K562 (cell line): Measurements from ENCODE around the gene NOC4L. TPM values are rescaled to one million over a fixed set of nuclear protein-coding genes. Genes with fewer than 3 reads are reported as not detected.

Experiments used
- ATAC-seq: fragments of 200-7000 bp; cut with Tn5 transposase; 3 replicates; pipeline ENCODE4 v1.9.1; 2020; ENCODE audit warnings: moderate library complexity
- BruUV-seq: library from RNA; stranded (reverse); fragments of 400-500 nt; replicated peaks from 2 replicates; lab custom pipeline; 2021; lab: Mats Ljungman, UMichigan
- CTCF ChIA-PET: fragments of 300-600 bp; formaldehyde crosslinking; extraction: SDS; loops from one replicate; lab custom pipeline; 2021; ENCODE audit warnings: low intra/inter-chr PET ratio; lab: Yijun Ruan, JAX
- POLR2A ChIA-PET: fragments of 300-600, 350-650 bp; sonication (Branson Sonifier 250); formaldehyde crosslinking; extraction: SDS; loops from one replicate; lab custom pipeline; 2021; ENCODE audit warnings: antibody characterized with exemption, inconsistent platforms; lab: Yijun Ruan, JAX
- DNase-seq, 4 experiments: peaks; one replicate each; pipeline versions ENCODE4 v3.0.0 to v3.0.0-alpha.2; 2011 to 2018; ENCODE audit warnings: low spot score in 3 of 4, mixed read lengths in 3 of 4; ENCODE audit errors: extremely low read depth in 1 of 4
- FAIRE-seq: peaks from 2 replicates; lab custom pipeline; 2011; peaks lifted over from hg19 to GRCh38; lab: Jason Lieb, UNC
- H2AFZ ChIP-seq: 2 replicates; pipeline ENCODE4 v1.6.0; 2011; ENCODE audit warnings: low read depth, low read length, control low read depth, inconsistent platforms
- H3K27ac ChIP-seq: fragments of 200-600 bp; 3 replicates; pipeline ENCODE4 v1.8.0; 2011; ENCODE audit warnings: low read depth, mild to moderate bottlenecking, control low read depth, inconsistent platforms, low read length, moderate library complexity, mixed read lengths; ENCODE audit errors: extremely low read depth
- H3K27me3 ChIP-seq, 2 experiments: fragments of 300-600 bp in 1 of 2; 2 replicates in 1 of 2; 3 replicates in 1 of 2; pipeline versions ENCODE4 v1.6.0 to v1.8.0; 2011; ENCODE audit warnings: inconsistent platforms in 2 of 2, low read length in 2 of 2, mild to moderate bottlenecking in 1 of 2, mixed read lengths in 1 of 2, moderate library complexity in 1 of 2; ENCODE audit not compliant: control insufficient read depth in 2 of 2, insufficient read depth in 2 of 2
- H3K36me3 ChIP-seq: fragments of 300-600 bp; 3 replicates; pipeline ENCODE4 v1.8.0; 2011; ENCODE audit warnings: mild to moderate bottlenecking, low read length, inconsistent platforms; ENCODE audit not compliant: control insufficient read depth, insufficient read depth
- H3K4me1 ChIP-seq, 2 experiments: fragments of 200-600 bp in 1 of 2; replicated peaks in 1 of 2; 2 replicates in 1 of 2; 3 replicates in 1 of 2; pipeline versions ENCODE4 v1.5.1 to v1.8.0; 2011; ENCODE audit warnings: inconsistent platforms in 2 of 2, low read length in 2 of 2, mild to moderate bottlenecking in 1 of 2, mixed read lengths in 1 of 2, moderate library complexity in 1 of 2; ENCODE audit not compliant: control insufficient read depth in 2 of 2, insufficient read depth in 2 of 2
- H3K4me2 ChIP-seq: 2 replicates; pipeline ENCODE4 v1.6.1; 2011; ENCODE audit warnings: low read length, control low read depth, inconsistent platforms, mixed read lengths; ENCODE audit not compliant: insufficient read depth
- H3K4me3 ChIP-seq: fragments of 200-600 bp; sonication (generic), shearing (Covaris generic); 2 replicates; pipeline ENCODE4 v1.5.1; 2016; ENCODE audit warnings: control low read depth, inconsistent platforms
- H3K79me2 ChIP-seq: fragments of 200-600 bp; 3 replicates; pipeline ENCODE4 v1.8.0; 2011; ENCODE audit warnings: low read length, inconsistent platforms; ENCODE audit not compliant: control insufficient read depth, insufficient read depth
- H3K9ac ChIP-seq, 2 experiments: 2 replicates each; pipeline versions ENCODE4 v1.6.0 to v1.6.1; 2011; ENCODE audit warnings: low read depth in 2 of 2, low read length in 2 of 2, control low read depth in 1 of 2, inconsistent platforms in 1 of 2, mild to moderate bottlenecking in 1 of 2, mixed read lengths in 1 of 2; ENCODE audit not compliant: insufficient read depth in 1 of 2
- H3K9me1 ChIP-seq: one replicate; pipeline ENCODE4 v1.6.0; 2011; ENCODE audit warnings: inconsistent platforms, mild to moderate bottlenecking, low read length, moderate library complexity; ENCODE audit not compliant: control insufficient read depth, insufficient read depth
- H3K9me3 ChIP-seq: replicated peaks from 2 replicates; pipeline ENCODE4 v1.5.1; 2011; ENCODE audit warnings: low read depth, low read length, inconsistent platforms; ENCODE audit not compliant: control insufficient read depth, insufficient read depth
- H4K20me1 ChIP-seq: replicated peaks from 2 replicates; pipeline ENCODE4 v1.6.1; 2011; ENCODE audit warnings: low read length, inconsistent platforms, mixed read lengths; ENCODE audit not compliant: control insufficient read depth, insufficient read depth
- BRD4 ChIP-seq: fragments of 200-600 bp; sonication (generic); IDR thresholded peaks from 2 replicates; pipeline ENCODE4 v1.6.1; 2017; ENCODE audit warnings: inconsistent platforms
- EHMT2 ChIP-seq: fragments of 450-650 bp; IDR thresholded peaks from 2 replicates; pipeline ENCODE4 v1.6.1; 2018; ENCODE audit warnings: antibody characterized with exemption
- HDAC6 ChIP-seq: IDR thresholded peaks from 2 replicates; pipeline ENCODE4 v1.6.1; 2012; ENCODE audit warnings: low read depth, mild to moderate bottlenecking, control low read depth, inconsistent platforms, low read length, moderate library complexity
- KDM2B ChIP-seq: fragments of 250-450 bp; sonication (Bioruptor Pico); IDR thresholded peaks from 2 replicates; pipeline ENCODE4 v1.8.0; 2021; ENCODE audit warnings: mild to moderate bottlenecking, moderate library complexity
- KLF1 ChIP-seq: fragments of 450-650 bp; IDR thresholded peaks from 2 replicates; pipeline ENCODE4 v1.6.1; 2016; ENCODE audit warnings: missing genetic modification characterization, missing compliant biosample characterization
- MEF2A ChIP-seq: IDR thresholded peaks from 2 replicates; pipeline ENCODE4 v1.6.1; 2011; ENCODE audit warnings: low read depth, mild to moderate bottlenecking, low read length, moderate library complexity; ENCODE audit not compliant: control insufficient read depth
- MTA1 ChIP-seq: fragments of 450-650 bp; IDR thresholded peaks from 2 replicates; pipeline ENCODE4 v1.6.1; 2017; ENCODE audit warnings: borderline replicate concordance
- NCOA4 ChIP-seq: fragments of 450-650 bp; IDR thresholded peaks from 2 replicates; pipeline ENCODE4 v1.6.1; 2018; ENCODE audit warnings: mild to moderate bottlenecking; ENCODE audit not compliant: partially characterized antibody
- PHB ChIP-seq: fragments of 250-450 bp; sonication (Bioruptor Pico); IDR thresholded peaks from 2 replicates; pipeline ENCODE4 v1.5.0; 2021
- SNAPC5 ChIP-seq: fragments of 250-450 bp; sonication (Bioruptor Pico); IDR thresholded peaks from 2 replicates; pipeline ENCODE4 v1.8.0; 2021; ENCODE audit warnings: moderate library complexity, mild to moderate bottlenecking, inconsistent platforms
- THRB ChIP-seq: fragments of 450-650 bp; formaldehyde crosslinking; conservative IDR thresholded peaks from 2 replicates; pipeline ENCODE4 v1.4.0; 2022; ENCODE audit warnings: mild to moderate bottlenecking, missing genetic modification characterization
- ZBED1 ChIP-seq: IDR thresholded peaks from 2 replicates; pipeline ENCODE4 v1.6.1; 2014
- WGBS: fragments of 100-300 bp; shearing (Covaris generic); methylation state at CpG from one replicate; pipeline ENCODE4 v1.1.6; 2016; ENCODE audit warnings: low coverage, mixed read lengths; ENCODE audit not compliant: insufficient coverage; ENCODE audit errors: missing lambda C conversion rate; 5-methylcytosine and 5-hydroxymethylcytosine counted together
- in situ Hi-C: fragments of 300-500 bp; cut with MboI; formaldehyde crosslinking; loops from 4 replicates; pipeline ENCODE4 v1.15.0; 2018; ENCODE audit warnings: inconsistent platforms, mixed read lengths
- intact Hi-C: fragments of 100-400 bp; cut with micrococcal nuclease; formaldehyde crosslinking; loops from 2 replicates; pipeline ENCODE4 v1.14.2; 2022
- polyA plus RNA-seq, 8 experiments: library from polyadenylated mRNA; depleted of rRNA in 4 of 8; stranded (reverse) in 5 of 8; unstranded in 3 of 8; fragments of >200 nt; fragmentation: Nextera tagmentation in 2 of 8; fragmentation: Illumina TruSeq in 1 of 8; extraction: Ambion mirVana in 2 of 8; extraction: Trizol in 1 of 8; gene quantifications; 2 replicates each; pipeline versions ENCODE4 v1.2.1 to v1.2.3, GENCODE V29; 2011 to 2014; ENCODE audit warnings: inconsistent platforms in 1 of 8, missing spikeins in 1 of 8
- total RNA-seq, 7 experiments: library from RNA; depleted of rRNA in 6 of 7; stranded (reverse); fragments of >200 nt in 6 of 7; fragmentation: Illumina TruSeq in 2 of 7; extraction: Trizol in 2 of 7; gene quantifications; 2 replicates each; pipeline versions ENCODE4 v1.2.1 to v1.2.3, GENCODE V29; 2011 to 2021; ENCODE audit warnings: low replicate concordance in 1 of 7
- TF ChIP-seq, protein P1 (sequence below): fragments of 200-800 bp; sonication (Bioruptor generic); IDR thresholded peaks from 2 replicates; pipeline ENCODE4 v1.6.1; 2016; ENCODE audit warnings: missing genetic modification characterization, missing compliant biosample characterization

Gene NOC4L
- total and polyA plus RNA-seq, 9 of the 15 experiments (the other 6 are each of a cell fraction or from before 2014, with no cell fraction given): 1.3 to 77.0 (median 20.0) TPM

DNA sequence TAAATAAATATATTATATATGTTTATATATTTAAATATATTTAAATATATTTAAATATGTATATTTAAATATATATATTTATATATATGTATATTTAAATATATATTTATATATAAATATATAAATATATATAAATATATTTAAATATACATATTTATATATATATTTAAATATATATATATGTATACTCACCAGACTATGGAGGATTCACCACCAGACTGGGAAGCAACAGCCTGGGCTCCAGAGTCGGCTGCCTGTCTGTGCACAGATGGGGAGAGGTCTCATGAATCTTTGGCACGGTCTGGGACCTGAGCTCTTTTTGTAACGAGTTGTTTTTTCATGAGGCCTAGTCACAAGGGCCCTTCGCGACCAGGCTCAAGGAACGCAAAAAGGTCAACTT lies 21.3 kb downstream of the NOC4L start (continued):
- TF ChIP-seq, protein P1, sequence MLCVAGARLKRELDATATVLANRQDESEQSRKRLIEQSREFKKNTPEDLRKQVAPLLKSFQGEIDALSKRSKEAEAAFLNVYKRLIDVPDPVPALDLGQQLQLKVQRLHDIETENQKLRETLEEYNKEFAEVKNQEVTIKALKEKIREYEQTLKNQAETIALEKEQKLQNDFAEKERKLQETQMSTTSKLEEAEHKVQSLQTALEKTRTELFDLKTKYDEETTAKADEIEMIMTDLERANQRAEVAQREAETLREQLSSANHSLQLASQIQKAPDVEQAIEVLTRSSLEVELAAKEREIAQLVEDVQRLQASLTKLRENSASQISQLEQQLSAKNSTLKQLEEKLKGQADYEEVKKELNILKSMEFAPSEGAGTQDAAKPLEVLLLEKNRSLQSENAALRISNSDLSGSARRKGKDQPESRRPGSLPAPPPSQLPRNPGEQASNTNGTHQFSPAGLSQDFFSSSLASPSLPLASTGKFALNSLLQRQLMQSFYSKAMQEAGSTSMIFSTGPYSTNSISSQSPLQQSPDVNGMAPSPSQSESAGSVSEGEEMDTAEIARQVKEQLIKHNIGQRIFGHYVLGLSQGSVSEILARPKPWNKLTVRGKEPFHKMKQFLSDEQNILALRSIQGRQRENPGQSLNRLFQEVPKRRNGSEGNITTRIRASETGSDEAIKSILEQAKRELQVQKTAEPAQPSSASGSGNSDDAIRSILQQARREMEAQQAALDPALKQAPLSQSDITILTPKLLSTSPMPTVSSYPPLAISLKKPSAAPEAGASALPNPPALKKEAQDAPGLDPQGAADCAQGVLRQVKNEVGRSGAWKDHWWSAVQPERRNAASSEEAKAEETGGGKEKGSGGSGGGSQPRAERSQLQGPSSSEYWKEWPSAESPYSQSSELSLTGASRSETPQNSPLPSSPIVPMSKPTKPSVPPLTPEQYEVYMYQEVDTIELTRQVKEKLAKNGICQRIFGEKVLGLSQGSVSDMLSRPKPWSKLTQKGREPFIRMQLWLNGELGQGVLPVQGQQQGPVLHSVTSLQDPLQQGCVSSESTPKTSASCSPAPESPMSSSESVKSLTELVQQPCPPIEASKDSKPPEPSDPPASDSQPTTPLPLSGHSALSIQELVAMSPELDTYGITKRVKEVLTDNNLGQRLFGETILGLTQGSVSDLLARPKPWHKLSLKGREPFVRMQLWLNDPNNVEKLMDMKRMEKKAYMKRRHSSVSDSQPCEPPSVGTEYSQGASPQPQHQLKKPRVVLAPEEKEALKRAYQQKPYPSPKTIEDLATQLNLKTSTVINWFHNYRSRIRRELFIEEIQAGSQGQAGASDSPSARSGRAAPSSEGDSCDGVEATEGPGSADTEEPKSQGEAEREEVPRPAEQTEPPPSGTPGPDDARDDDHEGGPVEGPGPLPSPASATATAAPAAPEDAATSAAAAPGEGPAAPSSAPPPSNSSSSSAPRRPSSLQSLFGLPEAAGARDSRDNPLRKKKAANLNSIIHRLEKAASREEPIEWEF (CRISPR knock-in tag): no peak
- TF ChIP-seq KLF1 (tag): no peak
- no peak for TF ChIP-seq SNAPC5

DNA sequence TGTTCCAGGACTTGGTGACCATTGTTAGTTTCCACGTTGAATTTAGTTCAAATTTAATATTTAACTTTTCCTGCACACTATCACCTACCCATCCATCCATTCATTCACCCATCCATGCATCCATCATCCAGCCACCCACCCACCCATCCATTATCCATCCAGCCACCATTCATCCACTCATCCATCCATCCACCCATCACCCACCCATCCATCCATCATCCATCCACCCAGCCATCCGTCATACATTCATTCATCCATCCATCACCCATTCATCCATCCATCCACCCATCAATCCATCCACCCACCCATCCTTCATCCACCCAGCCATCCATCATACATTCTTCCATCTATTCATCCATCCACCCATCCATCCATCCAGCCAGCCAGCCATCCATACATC lies 21.8 kb downstream of the NOC4L start:
- Histone ChIP-seq H3K27me3 (peaks cover 6 to 17% of the 10 kb centered on the region in 2 experiments; a peak in 4 of 5 replicates), H3K79me2 (no peaks in the 10 kb centered on the region), H3K9me3 (no peaks in the 10 kb centered on the region), H3K9ac (no peak overlapping the region), H2AFZ (no peak overlapping the region), H3K4me1 (peaks cover 0 to 43% of the 10 kb centered on the region in 2 experiments; a peak in 4 of 5 replicates), H3K27ac (no peak overlapping the region), H3K36me3 (no peaks in the 10 kb centered on the region), H3K4me3 (no peak overlapping the region), H3K9me1 (no peaks in the 10 kb centered on the region), H3K4me2 (no peak overlapping the region), H4K20me1 (peaks cover 5% of the 10 kb centered on the region; the same call in 1 of the 2 replicates)
- ChIA-PET POLR2A (no interaction called here), CTCF (no interaction called here)
- no peak for DNase-seq
- 12% methylated on average over 1 of the region's 2 CpGs for WGBS
- intact Hi-C loops: no loop called here
- no peak for ATAC-seq
- FAIRE-seq: no peak
- BruUV-seq: no TSS peak
- TF ChIP-seq ZBED1 (no peak), MTA1 (no peak), THRB (CRISPR knock-in tag) (0 out of 2 replicates have a peak, but pooled peaks have one; percentile 15), BRD4 (no peak), NCOA4 (no peak), PHB (CRISPR knock-in tag) (no peak), HDAC6 (no peak), KDM2B (CRISPR knock-in tag) (no peak), MEF2A (no peak), EHMT2 (peak; percentile 65; the same call in 1 of the 2 replicates)
- in situ Hi-C loops: no loop called here
